Neuronal stem cell (in vitro differentiated cells): ENCODE measurements around the gene CYB5R3.

Source experiments
- DNase-seq: peaks from one replicate; pipeline ENCODE4 v3.0.0-alpha.2; 2013; ENCODE audit warnings: low spot score
- H2AFZ ChIP-seq: one replicate; pipeline ENCODE4 v1.6.1; 2013; ENCODE audit warnings: mild to moderate bottlenecking, low read length, inconsistent platforms
- H2AK5ac ChIP-seq: 2 replicates; pipeline ENCODE4 v1.6.1; 2013; ENCODE audit warnings: low read depth, mild to moderate bottlenecking, inconsistent platforms, low read length, moderate library complexity, mixed read lengths
- H2BK120ac ChIP-seq: 2 replicates; pipeline ENCODE4 v1.6.1; 2013; ENCODE audit warnings: low read depth, mild to moderate bottlenecking, inconsistent platforms, low read length, moderate library complexity, mixed read lengths
- H2BK12ac ChIP-seq: one replicate; pipeline ENCODE4 v1.6.1; 2013; ENCODE audit warnings: low read length, inconsistent platforms
- H2BK15ac ChIP-seq: 2 replicates; pipeline ENCODE4 v1.6.1; 2013; ENCODE audit warnings: mild to moderate bottlenecking, low read length, inconsistent platforms, mixed read lengths
- H2BK5ac ChIP-seq: one replicate; pipeline ENCODE4 v1.6.1; 2013; ENCODE audit warnings: inconsistent platforms, mild to moderate bottlenecking, low read length, moderate library complexity
- H3K14ac ChIP-seq: one replicate; pipeline ENCODE4 v1.6.1; 2013; ENCODE audit warnings: low read length, inconsistent platforms
- H3K18ac ChIP-seq: 2 replicates; pipeline ENCODE4 v1.6.1; 2013; ENCODE audit warnings: low read length, inconsistent platforms
- H3K23ac ChIP-seq: 2 replicates; pipeline ENCODE4 v1.6.1; 2013; ENCODE audit warnings: low read depth, mild to moderate bottlenecking, mixed read lengths, low read length, inconsistent platforms; ENCODE audit not compliant: poor library complexity
- H3K27ac ChIP-seq: replicated peaks from 3 replicates; pipeline ENCODE4 v1.5.1; 2013; ENCODE audit warnings: low read length, inconsistent platforms
- H3K27me3 ChIP-seq, 3 experiments: 2 replicates each; pipeline ENCODE4 v1.6.1; 2013; ENCODE audit warnings: low read length in 3 of 3, mild to moderate bottlenecking in 2 of 3, inconsistent platforms in 1 of 3, low read depth in 1 of 3, mixed read lengths in 1 of 3, moderate library complexity in 1 of 3; ENCODE audit not compliant: control insufficient read depth in 3 of 3, insufficient read depth in 3 of 3
- H3K36me3 ChIP-seq, 2 donors: replicated peaks in 1 of 2; 2 replicates each; pipeline ENCODE4 v1.6.1; 2013; ENCODE audit warnings: low read length in 2 of 2; ENCODE audit not compliant: control insufficient read depth in 2 of 2, insufficient read depth in 2 of 2
- H3K4ac ChIP-seq: 2 replicates; pipeline ENCODE4 v1.6.1; 2013; ENCODE audit warnings: inconsistent platforms, mild to moderate bottlenecking, low read length, moderate library complexity
- H3K4me1 ChIP-seq, 2 donors: 1 replicate in 1 of 2; 2 replicates in 1 of 2; pipeline ENCODE4 v1.6.1; 2013; ENCODE audit warnings: low read length in 2 of 2, low read depth in 1 of 2; ENCODE audit not compliant: control insufficient read depth in 2 of 2, insufficient read depth in 1 of 2
- H3K4me2 ChIP-seq: one replicate; pipeline ENCODE4 v1.6.1; 2013; ENCODE audit warnings: mild to moderate bottlenecking, low read length, inconsistent platforms; ENCODE audit not compliant: insufficient read depth, poor library complexity, severe bottlenecking
- H3K4me3 ChIP-seq, 2 donors: 2 replicates each; pipeline ENCODE4 v1.5.1; 2013; ENCODE audit warnings: low read length in 2 of 2, mild to moderate bottlenecking in 2 of 2, inconsistent platforms in 1 of 2, moderate library complexity in 1 of 2
- H3K79me1 ChIP-seq: one replicate; pipeline ENCODE4 v1.6.1; 2013; ENCODE audit warnings: low read depth, mild to moderate bottlenecking, inconsistent platforms, low read length, moderate library complexity
- H3K9ac ChIP-seq: one replicate; pipeline ENCODE4 v1.6.1; 2013; ENCODE audit warnings: mild to moderate bottlenecking, low read depth, low read length, inconsistent platforms; ENCODE audit not compliant: poor library complexity
- H3K9me3 ChIP-seq, 2 donors: replicated peaks in 1 of 2; 2 replicates each; pipeline versions ENCODE3 to v1.6.1; 2013; ENCODE audit warnings: low read length in 2 of 2, mild to moderate bottlenecking in 2 of 2, inconsistent platforms in 1 of 2, low read depth in 1 of 2, mixed read lengths in 1 of 2, moderate library complexity in 1 of 2; ENCODE audit not compliant: control insufficient read depth in 2 of 2, insufficient read depth in 1 of 2
- H4K8ac ChIP-seq: one replicate; pipeline ENCODE4 v1.6.1; 2013; ENCODE audit warnings: low read depth, mild to moderate bottlenecking, inconsistent platforms, low read length, moderate library complexity
- H4K91ac ChIP-seq: one replicate; pipeline ENCODE4 v1.6.1; 2013; ENCODE audit warnings: low read length, low read depth, mild to moderate bottlenecking, inconsistent platforms; ENCODE audit not compliant: poor library complexity
- WGBS, 2 donors: extraction: QIAGEN DNeasy Blood & Tissue Kit; methylation state at CpG; one replicate each; pipeline ENCODE4 v1.1.7; 2013; ENCODE audit warnings: missing lambda C conversion rate in 2 of 2, mixed read lengths in 1 of 2; ENCODE audit not compliant: insufficient read length in 2 of 2, insufficient replicate concordance in 1 of 2; ENCODE audit errors: extremely low coverage in 2 of 2; 5-methylcytosine and 5-hydroxymethylcytosine counted together

CYB5R3 gene

DNA sequence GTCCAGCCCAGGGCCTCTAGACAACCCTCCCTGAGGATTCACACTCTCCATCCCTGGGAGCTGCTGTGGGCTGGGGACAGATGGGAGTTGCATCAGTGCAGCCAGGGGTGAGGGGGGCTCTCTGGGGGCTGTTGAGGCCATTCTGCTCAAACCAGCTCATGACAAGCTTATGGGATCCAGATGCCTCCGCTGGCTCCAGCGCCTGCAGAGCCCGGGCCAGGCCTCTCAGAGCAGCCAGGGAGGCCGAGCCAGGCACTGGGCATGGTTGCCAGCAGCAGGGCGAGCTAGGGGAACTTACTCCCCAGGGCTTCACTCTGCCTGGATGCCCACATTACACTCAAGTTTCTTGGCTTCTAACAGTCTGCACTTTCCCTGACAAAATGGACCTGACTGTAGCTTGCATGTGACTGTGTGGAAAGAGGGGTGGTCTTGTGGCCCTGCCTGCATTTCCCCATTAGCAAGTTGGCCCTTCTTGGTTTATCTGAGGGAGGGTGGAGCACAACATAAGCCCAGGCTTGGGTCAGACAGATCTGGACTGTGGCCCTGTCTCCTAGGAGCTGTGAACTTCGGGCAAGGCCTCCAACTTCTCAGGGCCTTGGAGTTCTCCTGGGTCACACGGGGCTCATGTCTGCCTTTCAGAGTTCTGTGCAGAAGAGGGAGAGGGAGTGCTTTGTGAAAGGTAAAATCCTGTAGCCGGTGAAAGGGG, 34.5 kb upstream of the CYB5R3 start:
- no peak overlapping the region for H3K4ac ChIP-seq
- peak overlapping the region; percentile 59 for H3K23ac ChIP-seq
- no peak overlapping the region for H3K4me2 ChIP-seq
- peak overlapping the region; percentile 17 for H3K14ac ChIP-seq
- H4K8ac ChIP-seq, result no peak overlapping the region
- WGBS, 2 donors, result no CpG with 5 or more reads among the region's 8 CpGs
- H2BK5ac ChIP-seq, result no peak overlapping the region
- H3K27me3 ChIP-seq, result peaks cover 0 to 29% (median 0%) of the 10 kb centered on the region in 3 experiments
- peak overlapping the region in 1 of 2 donors; percentile 10 for H3K4me3 ChIP-seq
- H3K9ac ChIP-seq, result no peak overlapping the region
- peaks cover 3% of the 10 kb centered on the region for H3K79me1 ChIP-seq
- H3K4me1 ChIP-seq, result peaks cover 10 to 11% of the 10 kb centered on the region in 2 donors
- H3K27ac ChIP-seq, result no peak overlapping the region
- H3K9me3 ChIP-seq, result peaks cover 3 to 4% of the 10 kb centered on the region in 2 donors
- peak overlapping the region; percentile 87 for H2BK12ac ChIP-seq
- H2AFZ ChIP-seq, result no peak overlapping the region
- H4K91ac ChIP-seq, result no peak overlapping the region
- H3K36me3 ChIP-seq, result no peaks in the 10 kb centered on the region
- peak overlapping the region; percentile 90 for H2AK5ac ChIP-seq
- peak overlapping the region; percentile 65 for H2BK15ac ChIP-seq
- H2BK120ac ChIP-seq, result peak overlapping the region; percentile 95
- H3K18ac ChIP-seq, result peak overlapping the region; percentile 33
- DNase-seq, result no peak

DNA sequence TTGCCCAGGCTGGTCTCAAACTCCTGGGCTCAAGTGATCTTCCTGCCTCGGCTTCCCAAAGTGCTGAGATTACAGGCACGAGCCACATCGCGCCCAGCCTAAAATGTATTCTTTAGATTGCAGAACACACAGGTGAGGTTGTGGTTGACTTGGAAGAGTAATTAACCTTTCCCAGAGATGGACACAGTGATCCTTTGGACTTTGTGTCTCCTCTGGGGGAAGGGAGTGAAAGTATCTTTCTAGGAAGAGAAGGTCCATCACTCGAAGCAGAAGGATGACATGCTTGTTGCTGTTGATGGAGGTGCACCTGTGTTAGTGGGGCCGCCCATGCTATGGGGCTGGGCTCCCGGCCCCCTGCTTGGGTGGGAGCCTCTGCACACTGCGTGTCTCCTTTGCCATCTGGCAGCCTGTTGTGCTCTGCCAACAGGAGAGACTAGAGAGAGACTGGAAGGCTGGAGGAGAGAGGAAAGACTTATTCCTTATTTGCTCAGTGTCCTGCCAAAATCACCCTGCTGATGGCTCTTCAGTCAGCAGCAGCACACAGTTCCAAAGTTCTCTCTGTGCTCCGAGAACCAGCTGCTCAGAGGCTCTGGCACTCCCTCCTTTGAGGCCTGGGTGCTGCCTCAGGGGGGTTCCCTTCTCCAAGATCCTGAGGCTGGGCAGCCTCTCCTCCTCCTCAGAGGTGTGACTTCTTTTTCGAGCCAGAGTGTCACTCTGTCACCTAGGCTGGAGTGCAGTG, 33.1 kb upstream of the CYB5R3 start:
- no peak overlapping the region for H3K4ac ChIP-seq
- H3K18ac ChIP-seq, result no peak overlapping the region
- H3K9me3 ChIP-seq, result peaks cover 4 to 5% of the 10 kb centered on the region in 2 donors
- H2AK5ac ChIP-seq, result no peak overlapping the region
- no peak overlapping the region for H3K4me3 ChIP-seq
- no peak overlapping the region for H2BK120ac ChIP-seq
- no peak overlapping the region for H3K23ac ChIP-seq
- H2BK5ac ChIP-seq, result no peak overlapping the region
- no peak overlapping the region for H4K91ac ChIP-seq
- no peak overlapping the region for H4K8ac ChIP-seq
- H2BK15ac ChIP-seq, result no peak overlapping the region
- H3K14ac ChIP-seq, result no peak overlapping the region
- H2AFZ ChIP-seq, result no peak overlapping the region
- WGBS, 2 donors, result no CpG with 5 or more reads among the region's 10 CpGs
- H3K79me1 ChIP-seq, result no peaks in the 10 kb centered on the region
- H3K9ac ChIP-seq, result no peak overlapping the region
- no peak overlapping the region for H3K27ac ChIP-seq
- no peak overlapping the region for H2BK12ac ChIP-seq
- H3K4me2 ChIP-seq, result no peak overlapping the region
- H3K36me3 ChIP-seq, result no peaks in the 10 kb centered on the region
- H3K4me1 ChIP-seq, result peaks cover 6 to 7% of the 10 kb centered on the region in 2 donors
- H3K27me3 ChIP-seq, result peaks cover 0 to 29% (median 0%) of the 10 kb centered on the region in 3 experiments
- no peak for DNase-seq

DNA sequence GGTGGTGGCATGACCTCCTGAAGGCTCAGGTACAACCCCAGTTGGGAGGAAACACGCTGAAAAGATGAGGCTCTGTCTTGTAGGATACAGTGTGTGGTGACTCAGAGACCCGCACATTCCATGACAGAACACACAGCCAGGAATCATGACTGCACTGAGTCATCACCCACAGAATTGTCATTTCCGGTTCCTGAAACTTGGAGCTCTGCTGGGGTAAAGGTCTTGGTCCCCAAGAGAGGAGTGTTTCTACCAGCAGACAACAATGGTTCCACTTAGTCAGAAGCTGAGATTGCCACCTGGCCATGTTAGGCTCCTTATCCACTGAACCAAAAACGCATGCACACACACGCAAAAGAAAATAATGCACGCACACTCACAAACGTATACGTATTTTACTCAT, 31.5 kb upstream of the CYB5R3 start:
- H3K18ac ChIP-seq, result no peak overlapping the region
- no peak overlapping the region for H3K23ac ChIP-seq
- WGBS, 2 donors, result 100% methylated on average over 3 of the region's 8 CpGs; no CpG with 5 or more reads in 1 of the 2 donors
- H3K4ac ChIP-seq, result no peak overlapping the region
- no peaks in the 10 kb centered on the region for H3K36me3 ChIP-seq
- H4K91ac ChIP-seq, result no peak overlapping the region
- no peak overlapping the region for H4K8ac ChIP-seq
- no peak overlapping the region for H3K27ac ChIP-seq
- no peaks in the 10 kb centered on the region for H3K79me1 ChIP-seq
- H3K4me3 ChIP-seq, result no peak overlapping the region
- H3K9me3 ChIP-seq, result peaks cover 4 to 5% of the 10 kb centered on the region in 2 donors
- no peak overlapping the region for H2AFZ ChIP-seq
- H3K4me1 ChIP-seq, result no peaks in the 10 kb centered on the region
- H2BK15ac ChIP-seq, result no peak overlapping the region
- no peak for DNase-seq
- no peak overlapping the region for H2BK5ac ChIP-seq
- no peak overlapping the region for H3K9ac ChIP-seq
- H2BK12ac ChIP-seq, result no peak overlapping the region
- peak overlapping the region; percentile 12 for H2AK5ac ChIP-seq
- peaks cover 0 to 25% (median 0%) of the 10 kb centered on the region in 3 experiments for H3K27me3 ChIP-seq
- no peak overlapping the region for H3K14ac ChIP-seq
- no peak overlapping the region for H3K4me2 ChIP-seq
- no peak overlapping the region for H2BK120ac ChIP-seq

DNA sequence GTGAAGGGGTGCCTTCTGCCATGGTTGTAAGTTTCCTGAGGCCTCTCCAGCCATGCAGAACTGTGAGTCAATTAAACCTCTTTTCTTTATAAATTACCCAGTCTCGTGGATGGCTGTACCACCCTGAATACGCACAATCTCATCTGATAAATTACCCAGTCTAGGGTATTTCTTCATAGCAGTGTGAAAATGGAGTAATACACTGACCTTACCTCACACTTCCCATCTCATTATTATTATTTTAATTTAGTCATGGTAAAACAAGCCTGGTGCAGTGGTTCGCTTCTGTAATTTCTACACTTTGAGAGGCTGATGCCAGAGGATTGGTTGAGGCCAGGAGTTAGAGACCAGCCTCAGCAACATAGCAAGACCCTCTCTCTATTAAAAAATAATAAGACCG, 30.5 kb upstream of the CYB5R3 start:
- Histone ChIP-seq H3K23ac (no peak overlapping the region), H3K4ac (no peak overlapping the region), H3K9ac (no peak overlapping the region), H3K27me3 (peaks cover 0 to 25% (median 0%) of the 10 kb centered on the region in 3 experiments), H3K4me1 (no peaks in the 10 kb centered on the region), H2BK12ac (no peak overlapping the region), H2AK5ac (no peak overlapping the region), H4K8ac (no peak overlapping the region), H3K14ac (no peak overlapping the region), H2AFZ (no peak overlapping the region), H3K18ac (no peak overlapping the region), H4K91ac (no peak overlapping the region), H3K4me3 (no peak overlapping the region), H3K79me1 (no peaks in the 10 kb centered on the region), H3K27ac (no peak overlapping the region), H3K36me3 (no peaks in the 10 kb centered on the region), H2BK120ac (no peak overlapping the region), H2BK15ac (no peak overlapping the region), H2BK5ac (no peak overlapping the region), H3K9me3 (peaks cover 4 to 5% of the 10 kb centered on the region in 2 donors), H3K4me2 (no peak overlapping the region)
- no peak for DNase-seq
- WGBS, 2 donors, result no CpG with 5 or more reads among the region's 4 CpGs
